NCI-H2227 (cell line): ENCODE data around the gene TMEM128.
"Not testable (repeated sequence)": the region's sequence is repeated elsewhere in the genome, so short reads cannot be mapped to it uniquely, and the experiment has no call there.

ENCODE experiments used
- DNase-seq: peaks from one replicate; lab custom pipeline; 2025; ENCODE audit not compliant: unreplicated experiment; lab: John Stamatoyannopoulos, UW

TMEM128 gene

GRCh38 chr4:4256799-4257198, 8.8 kb upstream of the TMEM128 start:
- DNase-seq = no peak

GRCh38 chr4:4254666-4255065, 6.6 kb upstream of the TMEM128 start:
- DNase-seq = no peak

GRCh38 chr4:4254199-4254598, 6.2 kb upstream of the TMEM128 start:
- no peak for DNase-seq

GRCh38 chr4:4249866-4250265, 1.8 kb upstream of the TMEM128 start:
- no peak for DNase-seq

- DNase-seq = not testable (repeated sequence)
Observed at GRCh38 chr4:4249342-4249741, 1.3 kb upstream of the TMEM128 start.

GRCh38 chr4:4248885-4249203, 821 bp upstream of the TMEM128 start:
- peak; percentile 11 for DNase-seq

- DNase-seq = no peak
Observed at GRCh38 chr4:4247696-4248028, 361 bp downstream of the TMEM128 start.

GRCh38 chr4:4245172-4245571, 2.9 kb downstream of the TMEM128 start:
- DNase-seq = no peak

GRCh38 chr4:4239551-4239950, 8.5 kb downstream of the TMEM128 start:
- DNase-seq = not testable (repeated sequence)

GRCh38 chr4:4233610-4234009, 14.4 kb downstream of the TMEM128 start:
- no peak for DNase-seq

- DNase-seq = no peak
Observed at GRCh38 chr4:4228356-4228668, 19.7 kb downstream of the TMEM128 start.

GRCh38 chr4:4227510-4228355, 20.3 kb downstream of the TMEM128 start:
- DNase-seq = no peak

GRCh38 chr4:4226606-4227438, 21.2 kb downstream of the TMEM128 start, which contains the start of gene OTOP1:
TSS of gene OTOP1 (minus strand) at chr4:4226929. CDS start at chr4:4226864, 65 bp downstream.
- DNase-seq = no peak

- peak; percentile 12 for DNase-seq
Observed at GRCh38 chr4:4225915-4226605, 22.0 kb downstream of the TMEM128 start.

GRCh38 chr4:4217113-4217512, 30.9 kb downstream of the TMEM128 start:
- no peak for DNase-seq

GRCh38 chr4:4216648-4217047, 31.4 kb downstream of the TMEM128 start:
- no peak for DNase-seq

GRCh38 chr4:4213674-4214073, 34.3 kb downstream of the TMEM128 start:
- not testable (repeated sequence) for DNase-seq

- no peak for DNase-seq
Observed at GRCh38 chr4:4206204-4206603, 41.8 kb downstream of the TMEM128 start.

GRCh38 chr4:4204401-4204745, 43.6 kb downstream of the TMEM128 start:
- DNase-seq = no peak

GRCh38 chr4:4203688-4204400, 44.2 kb downstream of the TMEM128 start:
- no peak for DNase-seq

- no peak for DNase-seq
Observed at GRCh38 chr4:4202510-4202909, 45.5 kb downstream of the TMEM128 start.
